Measurements from ENCODE around the gene ADCY1.
A peak's percentile ranks its signal among the peaks of the same experiment; 100 is the strongest.
"Not testable (repeated sequence)": the region's sequence is repeated elsewhere in the genome, so short reads cannot be mapped to it uniquely, and the experiment has no call there.

The ADCY1 gene

DNA sequence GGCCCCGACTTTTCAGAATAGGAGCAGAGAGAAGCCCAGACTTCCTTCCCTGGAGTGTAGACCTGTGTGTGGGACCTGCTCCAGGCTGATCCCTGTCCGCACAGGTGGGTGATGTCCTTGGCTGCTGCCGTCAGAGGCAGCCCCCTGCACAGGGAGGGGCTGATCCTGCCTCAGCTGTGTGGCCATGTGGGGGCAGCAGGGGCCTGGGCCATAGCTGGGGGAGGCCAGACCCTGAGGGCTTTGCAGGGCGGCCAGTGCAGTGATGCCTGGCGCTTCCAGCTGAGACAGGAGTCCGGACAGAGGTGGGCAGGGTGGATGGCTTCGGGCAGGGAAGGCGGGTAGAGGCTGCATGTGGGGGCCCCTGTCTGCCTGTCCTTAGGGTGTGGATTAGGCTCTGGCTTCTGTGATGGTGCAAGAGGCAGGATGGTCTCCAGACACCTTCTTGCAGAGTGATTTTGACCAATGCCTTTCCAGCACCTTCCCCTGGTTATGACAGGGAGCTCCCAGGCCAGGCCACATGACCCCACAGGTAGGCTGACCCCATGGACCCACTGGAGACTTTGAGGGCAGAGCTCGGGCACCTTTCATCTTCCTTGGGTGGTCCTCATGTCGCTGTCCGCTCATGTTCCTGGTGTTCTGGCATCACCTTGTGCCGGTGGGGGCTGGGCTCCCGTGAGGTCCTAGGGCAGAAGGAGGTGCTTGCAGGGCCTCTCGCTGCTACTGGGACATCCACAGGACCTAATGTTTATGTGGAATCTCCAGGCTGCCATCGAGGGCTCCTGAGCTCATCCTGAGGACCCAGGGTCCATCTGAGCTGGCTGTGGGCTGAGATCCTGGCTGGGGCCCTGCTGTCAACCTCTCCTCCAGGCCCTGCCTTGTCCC lies 141.5 kb downstream of the ADCY1 start:
- no peak for DNase-seq

DNA sequence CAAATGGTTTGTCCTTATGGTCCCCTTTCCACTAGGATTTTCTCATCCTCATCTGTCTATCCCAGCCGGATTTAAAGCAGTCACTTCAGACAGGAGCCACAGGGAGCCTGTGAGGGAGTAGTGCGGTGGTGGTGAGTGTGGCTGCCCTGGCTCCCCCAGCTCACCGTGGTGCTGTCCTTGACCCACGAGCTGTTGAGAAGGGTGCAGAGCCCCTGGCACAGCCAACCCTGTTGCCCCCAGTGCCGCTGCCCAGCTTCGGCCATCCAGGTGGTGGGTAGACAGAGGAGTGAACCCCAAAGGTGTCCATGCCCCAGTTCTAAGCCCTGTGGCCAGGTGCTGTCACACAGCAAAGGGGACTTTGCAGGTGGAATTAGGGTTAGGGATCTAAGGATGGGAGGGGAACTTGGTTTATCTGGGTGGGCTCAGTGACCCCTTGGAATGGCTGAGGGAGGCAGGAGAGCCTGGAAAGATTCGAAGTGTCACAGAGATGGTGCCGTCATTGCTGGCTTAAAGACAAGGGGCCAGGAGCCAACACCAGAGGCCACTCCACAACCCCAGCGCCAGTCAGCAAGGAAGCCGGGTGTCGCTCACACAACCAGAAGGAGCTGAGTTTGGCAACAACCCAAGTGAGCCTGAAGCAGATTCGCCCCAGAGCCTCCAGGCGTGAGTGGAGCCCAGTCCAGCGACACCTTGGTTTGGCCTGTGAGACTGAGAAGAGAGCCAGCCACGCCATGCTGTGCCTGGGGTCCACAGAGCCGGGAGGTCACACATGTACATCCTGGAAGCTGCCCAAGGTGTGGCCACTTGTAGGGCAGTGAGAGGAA lies 142.4 kb downstream of the ADCY1 start:
- peak; percentile 54 for DNase-seq

DNA sequence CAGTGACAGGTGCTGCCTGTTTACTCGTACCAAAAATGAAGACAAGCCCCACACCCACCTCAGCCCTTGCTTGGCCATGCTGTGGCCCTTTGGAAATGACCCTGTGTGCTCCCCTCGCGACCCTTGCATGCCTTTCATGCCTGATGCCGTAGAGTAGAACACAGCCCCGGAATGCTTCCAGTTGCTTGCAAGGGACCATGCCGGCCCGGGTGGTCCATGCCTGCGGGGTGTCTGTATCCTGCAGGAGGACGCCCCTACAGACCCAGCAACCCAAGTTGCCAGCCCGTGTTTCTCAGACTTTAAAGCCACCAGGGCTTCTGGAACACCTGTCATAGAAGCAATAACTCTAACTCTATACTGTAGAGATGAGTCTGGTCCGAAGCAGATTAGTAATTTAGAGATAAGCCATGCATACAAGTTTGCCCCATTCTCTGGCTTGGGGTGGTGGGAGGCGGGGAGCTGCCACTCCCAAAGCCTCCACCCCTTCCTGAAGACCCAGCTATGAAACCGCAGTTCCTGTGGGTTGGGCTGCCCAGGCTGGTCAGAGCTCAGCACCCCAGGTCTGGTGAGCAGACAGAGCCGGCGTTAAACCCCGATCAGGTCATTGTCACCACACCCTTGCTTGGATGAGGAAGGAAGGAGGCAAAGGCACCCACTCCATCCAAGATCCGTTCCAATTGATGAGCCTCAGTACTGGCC lies 143.5 kb downstream of the ADCY1 start:
- DNase-seq, result peak; percentile 89

GRCh38 chr7:45718464-45719330 lies 144.5 kb downstream of the ADCY1 start:
- peak; percentile 87 for DNase-seq

DNA sequence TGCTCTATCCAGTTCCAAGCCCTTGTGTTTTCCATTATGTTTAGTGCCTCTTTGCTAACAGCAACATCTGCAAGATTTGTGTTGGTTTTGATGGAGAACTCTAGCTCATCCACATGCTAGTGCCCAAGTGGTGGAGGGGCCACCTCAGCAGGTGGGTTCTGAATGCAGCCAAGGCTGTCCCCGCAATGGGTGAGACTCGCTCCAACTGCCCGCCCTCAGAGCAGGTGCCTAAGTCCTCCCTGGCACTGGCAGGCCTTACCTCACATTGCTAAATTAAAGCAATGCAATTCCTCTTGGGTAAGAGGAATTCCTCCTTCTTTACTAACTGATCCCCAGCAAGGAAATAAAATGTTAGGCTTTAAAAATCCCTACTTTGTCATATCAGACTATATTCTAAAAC lies 146.8 kb downstream of the ADCY1 start:
- DNase-seq, result no peak

- DNase-seq, result no peak
Measured at GRCh38 chr7:45721686-45722598, 147.8 kb downstream of the ADCY1 start.

DNA sequence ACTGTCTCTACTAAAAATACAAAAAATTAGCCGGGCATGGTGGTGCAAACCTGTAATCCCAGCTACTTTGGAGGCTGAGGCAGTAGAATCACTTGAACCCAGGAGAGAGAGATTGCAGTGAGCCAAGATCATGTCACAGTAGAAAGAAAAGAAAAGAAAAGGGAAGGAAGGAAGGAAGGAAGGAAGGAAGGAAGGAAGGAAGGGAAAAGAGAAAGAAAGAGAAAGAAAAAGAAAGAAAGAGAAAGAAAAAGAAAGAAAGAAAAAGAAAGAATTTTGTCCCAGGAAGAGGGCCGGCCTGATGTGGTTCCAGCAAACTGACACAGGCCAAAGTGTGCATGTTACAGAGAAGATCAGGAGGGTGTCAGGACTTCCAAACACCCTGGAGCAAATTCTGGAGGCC lies 151.1 kb downstream of the ADCY1 start:
- not testable (repeated sequence) for DNase-seq

DNA sequence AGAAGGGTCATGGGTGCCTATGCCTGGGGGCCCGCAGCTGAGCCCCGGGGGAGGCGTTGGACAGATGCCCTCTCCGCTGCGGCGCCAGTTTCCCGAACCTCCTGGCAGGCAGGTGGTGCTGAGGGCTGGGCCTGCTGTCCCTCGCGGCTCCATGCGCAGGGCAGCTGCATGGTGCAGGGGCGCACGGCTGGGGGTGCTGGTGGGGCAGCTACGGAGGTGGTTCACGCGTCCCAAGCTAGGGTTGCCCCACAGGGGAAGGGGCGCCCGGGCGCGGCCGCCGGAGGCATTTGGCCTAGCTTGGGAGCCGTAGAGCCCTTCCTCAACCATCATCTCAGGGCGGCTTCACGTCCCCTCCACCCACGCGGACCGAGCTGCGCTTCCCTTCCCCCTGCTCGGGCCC lies 152.7 kb downstream of the ADCY1 start:
- DNase-seq, result no peak

DNA sequence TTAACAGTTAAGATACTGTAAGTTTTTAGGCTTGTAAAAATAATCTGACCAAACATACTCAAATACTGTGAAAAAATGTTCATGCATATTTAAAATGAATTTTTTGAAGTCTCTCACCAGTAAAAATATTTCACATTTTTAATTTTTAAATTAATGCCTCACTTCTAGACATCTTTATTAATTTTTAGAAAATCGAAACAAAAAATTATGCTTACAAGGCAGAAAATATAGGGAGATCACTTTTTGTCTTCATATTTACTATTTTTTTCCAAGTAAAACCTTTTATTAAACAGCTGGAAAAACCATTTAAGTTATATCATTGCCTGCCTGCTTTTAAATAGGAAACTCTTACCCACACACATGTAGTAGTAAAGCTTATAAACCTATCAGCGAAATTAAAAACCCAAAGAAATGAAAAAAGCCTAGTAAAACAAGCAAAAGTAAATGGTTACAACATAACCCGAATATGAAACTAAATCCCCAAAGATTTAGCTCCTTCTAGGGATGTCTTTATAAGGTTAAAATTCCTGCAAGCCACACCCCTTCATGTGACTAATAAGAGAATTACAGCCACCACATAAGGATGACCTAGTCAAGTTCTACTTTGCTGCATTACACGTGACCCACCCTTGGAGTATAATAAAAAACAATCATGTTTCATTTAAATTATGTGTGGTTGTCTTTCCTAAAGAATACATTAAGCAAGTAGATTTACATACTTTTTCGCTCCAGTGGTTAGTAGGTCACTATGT lies 157.7 kb downstream of the ADCY1 start:
- not testable (repeated sequence) for DNase-seq

DNA sequence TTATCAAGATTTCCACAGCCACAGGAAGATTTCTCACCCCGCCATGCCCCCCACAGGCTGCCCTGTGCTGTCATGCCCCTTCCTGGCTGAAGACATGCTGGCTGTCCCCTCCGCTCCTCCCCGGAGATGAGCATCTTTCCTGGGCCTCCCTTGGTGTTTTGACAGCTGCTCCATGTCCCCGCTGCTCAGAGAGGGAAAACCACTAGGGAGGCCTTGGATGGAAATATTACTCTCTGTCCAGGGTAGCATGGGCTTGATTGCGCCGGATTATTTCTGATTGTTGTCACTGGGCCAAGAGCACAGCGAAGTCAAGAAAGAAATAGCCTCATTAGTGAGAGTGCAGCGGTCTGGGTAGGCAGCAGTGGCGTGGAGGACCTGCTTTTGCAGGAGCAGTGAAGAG lies 164.8 kb downstream of the ADCY1 start:
- not testable (repeated sequence) for DNase-seq

- not testable (repeated sequence) for DNase-seq
Measured at GRCh38 chr7:45740573-45740972, 166.4 kb downstream of the ADCY1 start.

GRCh38 chr7:45748976-45749375 lies 174.8 kb downstream of the ADCY1 start:
- peak; percentile 39 for DNase-seq

GRCh38 chr7:45751352-45751751 lies 177.2 kb downstream of the ADCY1 start:
- not testable (repeated sequence) for DNase-seq

DNA sequence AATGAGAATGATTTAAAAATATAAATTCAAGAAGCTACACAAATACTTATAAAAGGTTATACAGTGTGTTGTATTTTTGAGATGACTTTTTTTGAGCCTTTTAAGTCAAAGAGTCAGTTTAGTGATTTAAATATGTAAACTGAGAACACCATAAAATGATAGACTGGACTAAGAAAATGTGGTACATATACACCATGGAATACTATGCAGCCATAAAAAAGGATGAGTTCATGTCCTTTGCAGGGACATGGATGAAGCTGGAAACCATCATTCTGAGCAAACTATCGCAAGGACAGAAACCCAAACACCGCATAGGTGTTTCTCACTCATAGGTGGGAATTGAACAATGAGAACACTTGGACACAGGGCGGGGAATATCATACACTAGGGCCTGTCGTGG lies 182.2 kb downstream of the ADCY1 start:
- not testable (repeated sequence) for DNase-seq

- DNase-seq, result peak; percentile 15
Measured at GRCh38 chr7:45756757-45757156, 182.6 kb downstream of the ADCY1 start.

DNA sequence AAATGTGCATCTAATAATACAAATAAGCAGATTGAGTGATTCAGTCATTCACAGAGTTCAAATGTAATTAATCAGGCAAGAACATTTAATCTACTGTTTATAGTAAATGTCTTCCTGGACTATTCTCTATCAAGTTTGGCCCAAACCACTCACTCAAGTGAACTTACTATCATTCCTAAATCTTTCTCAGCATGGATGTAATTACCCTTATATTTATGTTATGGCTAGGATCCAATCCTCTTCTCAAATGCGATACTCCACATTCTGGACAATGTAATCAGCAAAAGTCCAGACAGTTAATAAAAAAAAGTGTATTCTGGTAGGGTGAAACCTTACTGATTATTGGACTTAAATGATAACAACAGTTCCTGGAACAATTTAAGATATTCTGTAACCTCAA lies 185.3 kb downstream of the ADCY1 start:
- not testable (repeated sequence) for DNase-seq

- DNase-seq, result not testable (repeated sequence)
Measured at GRCh38 chr7:45761545-45762205, 187.5 kb downstream of the ADCY1 start.

DNA sequence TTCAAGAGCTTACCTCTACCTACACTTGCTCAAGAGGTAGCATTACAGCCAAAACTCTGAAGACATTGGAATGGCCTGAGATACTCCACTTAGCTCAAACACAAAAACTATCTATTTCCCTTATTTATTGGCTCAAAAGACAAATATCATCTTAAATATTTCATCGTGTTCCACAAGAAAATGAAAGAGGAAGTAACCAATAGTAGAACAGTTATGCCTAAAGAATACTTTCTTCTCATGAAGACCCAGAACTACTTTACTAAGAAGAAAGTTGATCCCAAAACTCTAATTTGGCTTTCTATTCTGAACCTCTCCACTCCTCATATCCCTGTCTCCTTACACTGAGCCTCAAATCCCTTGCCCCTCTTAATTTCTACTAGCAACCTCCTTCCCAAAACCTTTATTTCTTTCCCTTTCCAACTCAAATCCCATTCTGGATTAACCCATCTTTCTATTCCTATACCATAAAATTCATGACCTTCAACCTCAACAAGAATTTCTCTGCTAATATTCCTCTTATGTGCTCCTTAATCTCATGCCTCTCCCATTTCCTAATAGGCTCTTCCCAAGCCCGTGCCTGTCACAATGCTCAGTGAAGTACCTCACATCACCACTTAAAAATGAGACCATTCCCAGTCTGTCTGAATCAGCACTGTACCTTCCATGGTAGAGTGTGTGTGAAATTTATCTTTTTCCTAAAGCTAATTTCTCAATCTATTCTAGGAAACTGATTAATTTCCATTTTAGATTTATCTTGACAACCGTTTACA lies 188.2 kb downstream of the ADCY1 start:
- DNase-seq, result not testable (repeated sequence)

Data from hematopoietic multipotent progenitor cell treated with erythropoietin and hydrocortisone succinate and interleukin-3 and kit ligand, for 6 days (in vitro differentiated cells).